Neural progenitor cell (in vitro differentiated cells): Measurements from ENCODE around the gene FAM53B. TPM values are rescaled to one million over a fixed set of nuclear protein-coding genes. Genes with fewer than 3 reads are reported as not detected.
A peak's percentile ranks its signal among the peaks of the same experiment; 100 is the strongest.

Experiments used
- DNase-seq: peaks from one replicate; pipeline ENCODE4 v3.0.0-alpha.2; 2016; ENCODE audit warnings: low spot score
- H2AFZ ChIP-seq: fragments of 200-600 bp; sonication (generic); replicated peaks from 2 replicates; pipeline ENCODE4 v1.6.1; 2016; ENCODE audit warnings: antibody characterized with exemption
- H3F3A ChIP-seq: fragments of 200-600 bp; sonication (generic); 2 replicates; pipeline ENCODE4 v1.6.1; 2016; ENCODE audit warnings: antibody characterized with exemption, low read depth
- H3K27ac ChIP-seq: fragments of 200-600 bp; sonication (generic); 2 replicates; pipeline ENCODE4 v1.5.1; 2016; ENCODE audit warnings: mild to moderate bottlenecking
- H3K27me3 ChIP-seq: fragments of 200-600 bp; sonication (generic); 2 replicates; pipeline ENCODE4 v1.6.1; 2016; ENCODE audit warnings: mild to moderate bottlenecking, moderate library complexity
- H3K36me3 ChIP-seq: fragments of 200-600 bp; sonication (generic); 2 replicates; pipeline ENCODE4 v1.5.1; 2016
- H3K4me1 ChIP-seq: fragments of 200-600 bp; sonication (generic); 2 replicates; pipeline ENCODE4 v1.6.1; 2016; ENCODE audit warnings: mixed run types
- H3K4me2 ChIP-seq: fragments of 200-600 bp; sonication (generic); 2 replicates; pipeline ENCODE4 v1.6.1; 2016
- H3K4me3 ChIP-seq: fragments of 200-600 bp; sonication (generic); 2 replicates; pipeline ENCODE4 v1.5.1; 2016
- H3K79me2 ChIP-seq: fragments of 200-600 bp; sonication (generic); 2 replicates; pipeline ENCODE4 v1.6.1; 2016; ENCODE audit warnings: low read depth
- H3K9ac ChIP-seq: fragments of 200-600 bp; sonication (generic); 2 replicates; pipeline ENCODE4 v1.6.1; 2016
- H3K9me3 ChIP-seq: fragments of 200-600 bp; sonication (generic); 2 replicates; pipeline ENCODE4 v1.5.1; 2016; ENCODE audit warnings: low read depth
- H4K20me1 ChIP-seq: fragments of 200-600 bp; sonication (generic); 2 replicates; pipeline ENCODE4 v1.6.1; 2016; ENCODE audit warnings: low read depth
- H3K27ac Mint-ChIP-seq: 3 replicates; pipeline ENCODE4 v1.8.0; 2021; ENCODE audit warnings: mixed read lengths
- H3K27me3 Mint-ChIP-seq: 2 replicates; pipeline ENCODE4 v1.8.0; 2022; ENCODE audit warnings: low read depth, mild to moderate bottlenecking, inconsistent platforms, moderate library complexity, mixed read lengths; ENCODE audit not compliant: insufficient read depth
- H3K36me3 Mint-ChIP-seq: 3 replicates; pipeline ENCODE4 v1.8.0; 2021; ENCODE audit warnings: mixed read lengths
- H3K4me1 Mint-ChIP-seq: 3 replicates; pipeline ENCODE4 v1.8.0; 2021; ENCODE audit warnings: mixed read lengths
- H3K4me3 Mint-ChIP-seq: 3 replicates; pipeline ENCODE4 v1.8.0; 2021; ENCODE audit warnings: mild to moderate bottlenecking, moderate library complexity, mixed read lengths
- H3K9me3 Mint-ChIP-seq: 3 replicates; pipeline ENCODE4 v1.8.0; 2020; ENCODE audit warnings: mixed read lengths
- EZH2 ChIP-seq: fragments of 200-600 bp; sonication (generic); IDR thresholded peaks from 2 replicates; pipeline ENCODE4 v1.6.1; 2017; ENCODE audit warnings: antibody characterized with exemption, mild to moderate bottlenecking, moderate library complexity
- EZH2phosphoT487 ChIP-seq: fragments of 200-600 bp; sonication (generic); IDR thresholded peaks from 2 replicates; pipeline ENCODE4 v1.6.1; 2017; ENCODE audit warnings: antibody characterized with exemption
- total RNA-seq: library from RNA; depleted of rRNA; stranded (reverse); fragments of >200 nt; gene quantifications from 2 replicates; pipeline ENCODE4 v1.2.3, GENCODE V29; 2015; ENCODE audit warnings: low replicate concordance
- TF ChIP-seq, protein P1 (sequence below): fragments of 200-600 bp; sonication (generic); IDR thresholded peaks from 2 replicates; pipeline ENCODE4 v1.5.1; 2017; ENCODE audit warnings: antibody characterized with exemption, mild to moderate bottlenecking

Gene FAM53B
- total RNA-seq, 1 donor from 2014 or later = 15.3 TPM

DNA sequence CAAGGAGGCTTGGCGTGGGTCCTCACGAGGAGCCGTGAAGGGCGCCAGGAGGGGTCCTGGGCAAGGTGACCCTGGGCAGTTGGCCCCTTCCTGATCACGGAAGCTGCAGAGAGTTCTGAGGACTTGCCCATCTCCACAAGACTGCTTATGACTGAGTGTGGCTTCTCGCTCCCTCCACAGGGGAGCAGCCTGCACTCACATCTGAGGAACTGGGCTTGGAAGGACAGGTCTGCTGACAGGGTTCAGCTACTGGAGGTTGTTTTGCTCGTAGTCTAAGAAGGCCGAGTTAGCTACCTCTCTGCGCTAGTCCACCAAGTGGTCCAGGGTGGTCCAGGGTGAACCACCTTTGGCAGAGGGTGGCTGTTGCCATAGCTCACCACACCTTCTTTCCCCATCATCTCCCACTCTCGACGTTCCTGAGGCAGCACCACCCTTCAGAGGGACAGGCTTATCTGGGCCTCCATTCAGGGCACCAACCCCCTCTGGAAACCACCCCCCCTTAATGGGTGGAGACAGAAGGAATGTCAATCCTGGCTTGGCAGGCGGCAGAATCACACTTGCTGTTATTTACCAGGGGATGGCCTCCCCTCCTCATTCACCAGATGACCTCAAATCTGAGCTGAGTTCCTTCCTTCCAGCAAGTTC, 38.2 kb downstream of the FAM53B start:
- H3K27ac Mint-ChIP-seq = no peak overlapping the region
- Histone ChIP-seq H3K27ac (no peak overlapping the region), H3K27me3 (no peaks in the 10 kb centered on the region), H3K79me2 (peaks cover 48% of the 10 kb centered on the region), H4K20me1 (peaks cover 75% of the 10 kb centered on the region), H3F3A (peaks cover 13% of the 10 kb centered on the region), H3K9ac (no peak overlapping the region), H3K4me3 (no peak overlapping the region), H3K4me1 (peaks cover 24% of the 10 kb centered on the region), H2AFZ (no peak overlapping the region), H3K36me3 (no peaks in the 10 kb centered on the region), H3K4me2 (no peak overlapping the region), H3K9me3 (no peaks in the 10 kb centered on the region)
- H3K4me1 Mint-ChIP-seq = peaks cover 50% of the 10 kb centered on the region
- H3K9me3 Mint-ChIP-seq = no peaks in the 10 kb centered on the region
- no peak for DNase-seq
- H3K36me3 Mint-ChIP-seq = peaks cover 16% of the 10 kb centered on the region
- H3K27me3 Mint-ChIP-seq = peaks cover 7% of the 10 kb centered on the region
- no peak overlapping the region for H3K4me3 Mint-ChIP-seq
- TF ChIP-seq, protein P1, sequence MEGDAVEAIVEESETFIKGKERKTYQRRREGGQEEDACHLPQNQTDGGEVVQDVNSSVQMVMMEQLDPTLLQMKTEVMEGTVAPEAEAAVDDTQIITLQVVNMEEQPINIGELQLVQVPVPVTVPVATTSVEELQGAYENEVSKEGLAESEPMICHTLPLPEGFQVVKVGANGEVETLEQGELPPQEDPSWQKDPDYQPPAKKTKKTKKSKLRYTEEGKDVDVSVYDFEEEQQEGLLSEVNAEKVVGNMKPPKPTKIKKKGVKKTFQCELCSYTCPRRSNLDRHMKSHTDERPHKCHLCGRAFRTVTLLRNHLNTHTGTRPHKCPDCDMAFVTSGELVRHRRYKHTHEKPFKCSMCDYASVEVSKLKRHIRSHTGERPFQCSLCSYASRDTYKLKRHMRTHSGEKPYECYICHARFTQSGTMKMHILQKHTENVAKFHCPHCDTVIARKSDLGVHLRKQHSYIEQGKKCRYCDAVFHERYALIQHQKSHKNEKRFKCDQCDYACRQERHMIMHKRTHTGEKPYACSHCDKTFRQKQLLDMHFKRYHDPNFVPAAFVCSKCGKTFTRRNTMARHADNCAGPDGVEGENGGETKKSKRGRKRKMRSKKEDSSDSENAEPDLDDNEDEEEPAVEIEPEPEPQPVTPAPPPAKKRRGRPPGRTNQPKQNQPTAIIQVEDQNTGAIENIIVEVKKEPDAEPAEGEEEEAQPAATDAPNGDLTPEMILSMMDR = no peak
- TF ChIP-seq EZH2phosphoT487 (no peak), EZH2 (no peak)

DNA sequence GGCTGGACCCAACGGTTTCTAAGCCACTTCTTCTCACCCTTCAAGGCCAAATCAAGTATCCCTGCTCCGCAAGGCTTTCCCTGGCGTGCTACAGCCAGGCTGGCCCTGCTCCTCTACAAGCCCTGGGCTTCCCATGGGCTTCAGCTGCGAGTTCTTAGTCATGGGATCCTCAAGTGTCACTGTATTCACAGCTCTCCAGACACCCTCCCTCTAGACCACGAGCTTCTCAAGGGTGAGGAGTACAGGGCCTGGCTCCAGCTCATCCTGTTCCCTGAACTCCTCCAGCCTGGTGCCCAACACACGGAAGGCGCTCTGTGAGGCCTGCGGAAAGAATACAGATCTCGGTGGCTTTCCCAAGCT, 38.8 kb downstream of the FAM53B start:
- Mint-ChIP-seq H3K27me3 (peaks cover 7% of the 10 kb centered on the region), H3K27ac (no peak overlapping the region), H3K4me3 (no peak overlapping the region), H3K9me3 (no peaks in the 10 kb centered on the region), H3K36me3 (peaks cover 16% of the 10 kb centered on the region), H3K4me1 (peaks cover 46% of the 10 kb centered on the region)
- Histone ChIP-seq H2AFZ (no peak overlapping the region), H3K9me3 (no peaks in the 10 kb centered on the region), H3K27ac (no peak overlapping the region), H3F3A (peaks cover 13% of the 10 kb centered on the region), H4K20me1 (peaks cover 75% of the 10 kb centered on the region), H3K79me2 (peaks cover 42% of the 10 kb centered on the region), H3K4me2 (no peak overlapping the region), H3K9ac (no peak overlapping the region), H3K4me3 (no peak overlapping the region), H3K27me3 (no peaks in the 10 kb centered on the region), H3K4me1 (peaks cover 27% of the 10 kb centered on the region), H3K36me3 (no peaks in the 10 kb centered on the region)
- no peak for DNase-seq
- TF ChIP-seq, protein P1 = no peak
- TF ChIP-seq EZH2 (no peak), EZH2phosphoT487 (no peak)

DNA sequence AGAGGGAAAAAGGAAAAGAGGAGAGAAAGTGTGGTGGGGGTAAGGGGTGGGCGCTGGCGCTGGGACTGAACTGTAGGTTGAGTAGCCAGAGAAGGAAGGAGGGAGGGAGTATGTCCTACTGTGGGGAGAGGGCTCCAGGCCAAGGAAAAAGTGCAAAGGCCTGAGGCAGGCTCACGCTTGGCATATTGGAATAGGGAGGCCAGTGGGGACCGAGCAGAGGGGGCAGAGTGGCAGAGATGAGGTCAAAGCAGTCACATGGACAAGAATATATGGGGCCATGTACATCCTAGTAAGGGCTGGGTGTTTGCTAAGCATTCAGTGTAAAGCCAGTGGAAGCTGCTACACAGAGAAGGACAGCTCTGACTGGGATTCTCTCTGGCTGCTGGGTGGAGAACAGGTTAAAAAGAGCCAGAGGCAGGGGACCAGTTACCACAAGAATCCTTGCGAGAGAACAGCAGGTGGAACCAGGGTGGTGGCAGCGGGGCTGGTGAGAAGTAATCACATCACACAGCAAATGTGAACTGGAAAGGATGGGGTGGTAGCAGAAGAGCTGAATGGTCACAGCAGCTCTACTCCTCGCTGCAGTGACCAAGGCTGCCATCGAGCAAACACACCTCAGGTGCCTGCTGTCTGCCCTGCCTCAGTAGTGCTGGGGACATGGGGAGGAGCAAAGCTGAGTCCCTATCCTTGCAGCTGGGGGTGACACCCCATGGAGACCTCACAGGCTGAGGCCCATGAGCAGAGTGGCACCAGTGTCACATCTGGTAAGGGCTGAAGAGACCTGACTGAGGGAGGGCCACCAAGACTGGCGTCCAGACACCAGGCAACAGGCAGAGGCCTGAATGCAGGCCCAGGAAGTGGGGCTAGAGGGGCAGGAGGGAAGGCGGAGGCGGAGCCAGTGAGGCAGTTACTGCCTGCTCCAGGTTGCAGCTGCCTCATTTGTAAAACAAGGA, 39.5 kb downstream of the FAM53B start:
- H3K4me1 Mint-ChIP-seq = peaks cover 39% of the 10 kb centered on the region
- Histone ChIP-seq H3K4me2 (no peak overlapping the region), H3K9ac (no peak overlapping the region), H3K4me3 (no peak overlapping the region), H3K27ac (no peak overlapping the region), H4K20me1 (peaks cover 75% of the 10 kb centered on the region), H3K27me3 (no peaks in the 10 kb centered on the region), H3K79me2 (peaks cover 37% of the 10 kb centered on the region), H2AFZ (no peak overlapping the region), H3K36me3 (no peaks in the 10 kb centered on the region), H3K9me3 (no peaks in the 10 kb centered on the region), H3K4me1 (peaks cover 25% of the 10 kb centered on the region), H3F3A (peaks cover 11% of the 10 kb centered on the region)
- H3K36me3 Mint-ChIP-seq = peaks cover 16% of the 10 kb centered on the region
- TF ChIP-seq EZH2phosphoT487 = no peak
- TF ChIP-seq, protein P1 = no peak
- TF ChIP-seq EZH2 = no peak
- H3K27me3 Mint-ChIP-seq = peaks cover 7% of the 10 kb centered on the region
- peak overlapping the region; percentile 70 for H3K27ac Mint-ChIP-seq
- DNase-seq = no peak
- H3K4me3 Mint-ChIP-seq = no peak overlapping the region
- H3K9me3 Mint-ChIP-seq = no peaks in the 10 kb centered on the region
